PFSK-1 (cell line): ENCODE data around the gene GBF1.

Source experiments
- POLR2AphosphoS5 ChIP-seq: IDR thresholded peaks from 2 replicates; pipeline ENCODE4 v1.6.1; 2012; ENCODE audit warnings: low read depth, mild to moderate bottlenecking, control low read depth, low read length, moderate library complexity
- TAF1 ChIP-seq: IDR thresholded peaks from 2 replicates; pipeline ENCODE4 v1.6.1; 2012; ENCODE audit warnings: low read length, control low read depth, borderline replicate concordance; ENCODE audit not compliant: insufficient read depth

DNA sequence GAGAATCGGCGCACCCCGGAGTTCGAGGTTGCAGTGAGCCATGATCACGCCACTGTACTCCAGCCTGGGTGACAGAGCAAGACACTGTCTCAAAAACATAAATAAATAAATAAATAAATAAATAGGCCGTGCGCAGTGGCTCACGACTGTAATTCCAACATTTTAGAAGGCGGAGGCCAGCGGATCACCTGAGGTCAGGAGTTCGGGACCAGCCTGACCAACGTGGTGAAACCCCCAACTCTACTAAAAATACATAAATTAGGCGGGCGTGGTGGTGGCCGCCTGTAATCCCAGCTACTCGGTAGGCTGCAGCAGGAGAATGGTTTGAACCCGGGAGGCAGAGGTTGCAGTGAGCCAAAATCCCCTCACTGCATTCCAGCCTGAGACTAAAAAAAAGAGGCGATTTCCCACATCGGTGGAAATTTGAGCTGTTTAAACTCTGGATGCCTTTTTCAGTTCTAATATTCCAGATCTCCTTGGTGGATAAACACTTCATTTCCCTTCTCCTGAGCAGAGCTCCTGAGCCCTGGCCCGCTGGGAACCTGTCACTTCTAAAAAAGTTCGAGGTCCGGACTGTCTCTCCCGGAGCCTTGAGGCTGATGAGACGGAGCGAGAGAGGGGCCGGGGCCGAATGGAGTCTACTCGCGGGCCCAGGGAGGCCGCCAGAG, 148.2 kb downstream of the GBF1 start:
- no peak for TF ChIP-seq TAF1
- TF ChIP-seq POLR2AphosphoS5: no peak
